Esophagus squamous epithelium (tissue), 4 donors: ENCODE results near the gene PRKN.

Experiments
- CTCF ChIP-seq, 6 experiments: fragments of 450-650 bp in 4 of 6; fragments of 200-600 bp in 2 of 6; sonication (generic) in 2 of 6; IDR thresholded peaks; one replicate each; pipeline ENCODE4 v1.5.1; 2016 to 2019; ENCODE audit warnings: antibody characterized with exemption in 6 of 6, mild to moderate bottlenecking in 4 of 6, moderate library complexity in 4 of 6
- POLR2A ChIP-seq, 4 donors: fragments of 450-650 bp; IDR thresholded peaks; one replicate each; pipeline ENCODE4 v1.6.1; 2017; ENCODE audit warnings: antibody characterized with exemption in 4 of 4, mild to moderate bottlenecking in 4 of 4, moderate library complexity in 3 of 4

GRCh38 chr6:162722226-162722625, 5.3 kb downstream of the PRKN start:
- TF ChIP-seq CTCF (IDR thresholded peaks at IDR 0.05) (no peak), POLR2A (IDR thresholded peaks at IDR 0.05) (no peak)
